ENCODE measurements around the gene CACNG4.

DNA sequence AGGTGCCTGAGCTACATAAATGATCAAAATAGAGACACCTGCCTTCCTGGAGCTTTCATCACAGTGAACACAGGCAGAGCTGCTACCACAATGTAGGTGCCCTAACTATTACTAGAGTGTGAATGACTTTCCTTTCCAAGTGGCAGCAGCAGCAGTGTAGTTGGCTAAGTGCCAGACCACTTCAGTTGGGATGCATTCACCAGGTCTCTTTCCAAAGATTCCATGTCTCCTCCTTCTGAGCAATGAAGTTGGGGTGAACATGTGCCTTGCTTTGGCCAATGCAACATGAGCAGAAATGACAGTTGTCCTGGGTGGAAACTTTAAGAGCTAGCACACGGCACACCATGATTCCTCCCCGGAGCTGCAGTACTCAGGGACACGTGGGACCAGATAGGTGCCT, 23.3 kb upstream of the CACNG4 start:
- TF ChIP-seq, protein P1, sequence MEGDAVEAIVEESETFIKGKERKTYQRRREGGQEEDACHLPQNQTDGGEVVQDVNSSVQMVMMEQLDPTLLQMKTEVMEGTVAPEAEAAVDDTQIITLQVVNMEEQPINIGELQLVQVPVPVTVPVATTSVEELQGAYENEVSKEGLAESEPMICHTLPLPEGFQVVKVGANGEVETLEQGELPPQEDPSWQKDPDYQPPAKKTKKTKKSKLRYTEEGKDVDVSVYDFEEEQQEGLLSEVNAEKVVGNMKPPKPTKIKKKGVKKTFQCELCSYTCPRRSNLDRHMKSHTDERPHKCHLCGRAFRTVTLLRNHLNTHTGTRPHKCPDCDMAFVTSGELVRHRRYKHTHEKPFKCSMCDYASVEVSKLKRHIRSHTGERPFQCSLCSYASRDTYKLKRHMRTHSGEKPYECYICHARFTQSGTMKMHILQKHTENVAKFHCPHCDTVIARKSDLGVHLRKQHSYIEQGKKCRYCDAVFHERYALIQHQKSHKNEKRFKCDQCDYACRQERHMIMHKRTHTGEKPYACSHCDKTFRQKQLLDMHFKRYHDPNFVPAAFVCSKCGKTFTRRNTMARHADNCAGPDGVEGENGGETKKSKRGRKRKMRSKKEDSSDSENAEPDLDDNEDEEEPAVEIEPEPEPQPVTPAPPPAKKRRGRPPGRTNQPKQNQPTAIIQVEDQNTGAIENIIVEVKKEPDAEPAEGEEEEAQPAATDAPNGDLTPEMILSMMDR (conservative IDR thresholded peaks at IDR 0.05; ENCODE audit: low read depth, low read length), result no peak
- no peak for TF ChIP-seq EZH2 (IDR thresholded peaks at IDR 0.05; ENCODE audit: low read length, unreplicated experiment)
